Smooth muscle cell (in vitro differentiated cells): ENCODE results near the gene ANXA5. TPM values are rescaled to one million over a fixed set of nuclear protein-coding genes. Genes with fewer than 3 reads are reported as not detected.

Experiments used
- DNase-seq: peaks from one replicate; lab custom pipeline; 2025; ENCODE audit not compliant: unreplicated experiment; lab: John Stamatoyannopoulos, UW
- H2AFZ ChIP-seq: fragments of 200-600 bp; sonication (generic); 2 replicates; pipeline ENCODE4 v1.6.0; 2016; ENCODE audit warnings: antibody characterized with exemption, low read depth, mild to moderate bottlenecking
- H3F3A ChIP-seq: fragments of 200-600 bp; sonication (generic); 2 replicates; pipeline ENCODE4 v1.6.0; 2017; ENCODE audit warnings: antibody characterized with exemption, low read depth
- H3K27ac ChIP-seq: fragments of 200-600 bp; sonication (generic); 2 replicates; pipeline ENCODE4 v1.5.1; 2016; ENCODE audit warnings: low read depth, mild to moderate bottlenecking
- H3K27me3 ChIP-seq: fragments of 200-600 bp; sonication (generic); 2 replicates; pipeline ENCODE4 v1.6.1; 2016; ENCODE audit warnings: low read depth, mild to moderate bottlenecking
- H3K36me3 ChIP-seq: fragments of 200-600 bp; sonication (generic); 2 replicates; pipeline ENCODE4 v1.5.1; 2016; ENCODE audit warnings: low read depth
- H3K4me1 ChIP-seq: fragments of 200-600 bp; sonication (generic); 2 replicates; pipeline ENCODE4 v1.5.1; 2016; ENCODE audit warnings: low read depth
- H3K4me2 ChIP-seq: fragments of 200-600 bp; sonication (generic); 2 replicates; pipeline ENCODE4 v1.6.0; 2016; ENCODE audit warnings: mild to moderate bottlenecking
- H3K4me3 ChIP-seq: fragments of 200-600 bp; sonication (generic); 2 replicates; pipeline ENCODE4 v1.5.1; 2016; ENCODE audit warnings: mild to moderate bottlenecking
- H3K79me2 ChIP-seq: fragments of 200-600 bp; sonication (generic); 2 replicates; pipeline ENCODE4 v1.6.0; 2016; ENCODE audit warnings: low read depth, mild to moderate bottlenecking
- H3K9ac ChIP-seq: fragments of 200-600 bp; sonication (generic); 2 replicates; pipeline ENCODE4 v1.6.0; 2016; ENCODE audit warnings: low read depth
- H3K9me3 ChIP-seq: fragments of 200-600 bp; sonication (generic); replicated peaks from 2 replicates; pipeline ENCODE4 v1.5.1; 2016; ENCODE audit warnings: low read depth
- H4K20me1 ChIP-seq: fragments of 200-600 bp; sonication (generic); 2 replicates; pipeline ENCODE4 v1.6.0; 2016; ENCODE audit warnings: low read depth
- CTCF ChIP-seq: fragments of 200-600 bp; sonication (generic); IDR thresholded peaks from 2 replicates; pipeline ENCODE4 v1.5.1; 2017; ENCODE audit warnings: borderline replicate concordance, mild to moderate bottlenecking, antibody characterized with exemption; ENCODE audit not compliant: insufficient read depth, poor library complexity, severe bottlenecking
- WGBS: methylation state at CpG from one replicate; pipeline ENCODE4 v1.1.7; 2016; ENCODE audit warnings: low lambda C conversion rate; 5-methylcytosine and 5-hydroxymethylcytosine counted together
- polyA plus RNA-seq: library from polyadenylated mRNA; unstranded; fragments of >200 nt; fragmentation: Nextera tagmentation; extraction: Ambion mirVana; gene quantifications from 2 replicates; pipeline ENCODE4 v1.2.1, GENCODE V29; 2016
- total RNA-seq: library from RNA; depleted of rRNA; stranded (reverse); fragments of >200 nt; gene quantifications from 2 replicates; pipeline ENCODE4 v1.2.3, GENCODE V29; 2014

The ANXA5 gene
- total and polyA plus RNA-seq, 2 experiments from 2014 or later: 481 to 597 TPM

GRCh38 chr4:121688701-121689100 is 8.1 kb downstream of the ANXA5 start:
- DNase-seq: no peak
- H3K36me3 ChIP-seq: peaks cover 14% of the 10 kb centered on the region
- no peak for TF ChIP-seq CTCF
- H3K9me3 ChIP-seq: no peaks in the 10 kb centered on the region
- peaks cover 24% of the 10 kb centered on the region for H3F3A ChIP-seq
- no peak overlapping the region for H2AFZ ChIP-seq
- H3K4me3 ChIP-seq: no peak overlapping the region
- H3K27ac ChIP-seq: peak overlapping the region; percentile 100
- 72% methylated on average over 2 of the region's 2 CpGs for WGBS
- peak overlapping the region; percentile 82 for H3K4me2 ChIP-seq
- H3K79me2 ChIP-seq: peaks cover 81% of the 10 kb centered on the region
- H3K9ac ChIP-seq: no peak overlapping the region
- H3K27me3 ChIP-seq: no peaks in the 10 kb centered on the region
- H3K4me1 ChIP-seq: peaks cover 20% of the 10 kb centered on the region
- peaks cover 97% of the 10 kb centered on the region for H4K20me1 ChIP-seq

- Histone ChIP-seq H3F3A (peaks cover 19% of the 10 kb centered on the region), H4K20me1 (peaks cover 97% of the 10 kb centered on the region), H3K9ac (no peak overlapping the region), H3K4me2 (no peak overlapping the region), H3K9me3 (no peaks in the 10 kb centered on the region), H3K4me3 (no peak overlapping the region), H3K36me3 (peaks cover 17% of the 10 kb centered on the region), H3K79me2 (peaks cover 81% of the 10 kb centered on the region), H2AFZ (no peak overlapping the region), H3K4me1 (peaks cover 20% of the 10 kb centered on the region), H3K27me3 (no peaks in the 10 kb centered on the region), H3K27ac (no peak overlapping the region)
- no peak for DNase-seq
- 66% methylated on average over 2 of the region's 2 CpGs for WGBS
- TF ChIP-seq CTCF: no peak
Observed at GRCh38 chr4:121688261-121688660, 8.5 kb downstream of the ANXA5 start.

GRCh38 chr4:121686255-121686654 is 10.5 kb downstream of the ANXA5 start:
- Histone ChIP-seq H3K36me3 (peaks cover 27% of the 10 kb centered on the region), H3K4me3 (no peak overlapping the region), H3F3A (peaks cover 9% of the 10 kb centered on the region), H3K27ac (peak overlapping the region; percentile 30), H3K79me2 (peaks cover 85% of the 10 kb centered on the region), H2AFZ (no peak overlapping the region), H3K9ac (no peak overlapping the region), H3K27me3 (no peaks in the 10 kb centered on the region), H3K4me1 (peaks cover 14% of the 10 kb centered on the region), H3K9me3 (no peaks in the 10 kb centered on the region), H4K20me1 (peaks cover 97% of the 10 kb centered on the region), H3K4me2 (no peak overlapping the region)
- no peak for DNase-seq
- TF ChIP-seq CTCF: no peak
- whole genome bisulfite sequencing: 92% methylated on average over 6 of the region's 6 CpGs

- H3K27me3 ChIP-seq: no peaks in the 10 kb centered on the region
- no peaks in the 10 kb centered on the region for H3K9me3 ChIP-seq
- H3F3A ChIP-seq: peaks cover 4% of the 10 kb centered on the region
- H3K27ac ChIP-seq: peak overlapping the region; percentile 30
- H3K9ac ChIP-seq: no peak overlapping the region
- no peak for DNase-seq
- H3K36me3 ChIP-seq: peaks cover 35% of the 10 kb centered on the region
- peaks cover 91% of the 10 kb centered on the region for H3K79me2 ChIP-seq
- no peak for TF ChIP-seq CTCF
- H2AFZ ChIP-seq: no peak overlapping the region
- H3K4me2 ChIP-seq: no peak overlapping the region
- H3K4me3 ChIP-seq: no peak overlapping the region
- peaks cover 100% of the 10 kb centered on the region for H4K20me1 ChIP-seq
- peaks cover 7% of the 10 kb centered on the region for H3K4me1 ChIP-seq
- WGBS: 66% methylated on average over 2 of the region's 2 CpGs
Observed at GRCh38 chr4:121685257-121685656, 11.5 kb downstream of the ANXA5 start.
